GM21786 (cell line): Measurements from ENCODE around the gene FAM185A.
"Not testable (repeated sequence)": the region's sequence is repeated elsewhere in the genome, so short reads cannot be mapped to it uniquely, and the experiment has no call there.

Experiments used
- ATAC-seq: cut with Tn5 transposase; IDR thresholded peaks from one replicate; pipeline ENCODE4 v1.9.1; 2021; ENCODE audit not compliant: unreplicated experiment

FAM185A gene

DNA sequence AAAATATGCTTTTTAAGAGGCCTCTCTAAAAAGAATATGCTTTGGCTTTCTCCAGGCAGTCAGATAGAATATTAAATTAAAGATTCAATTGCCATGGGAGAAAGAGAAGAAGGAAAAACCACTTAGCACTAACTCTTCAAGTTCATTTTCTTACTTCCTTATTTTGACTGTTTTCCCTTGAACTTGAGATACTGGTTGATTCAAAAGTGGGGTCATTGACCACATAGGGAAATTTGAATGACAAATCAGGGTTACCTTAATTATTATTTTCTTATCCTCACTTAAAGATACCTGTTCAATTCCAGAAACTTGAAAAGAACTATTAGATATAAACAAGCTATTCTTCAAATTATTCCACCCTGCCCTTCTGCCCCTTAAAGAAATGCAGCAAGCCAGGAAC, 27.4 kb downstream of the FAM185A start:
- not testable (repeated sequence) for ATAC-seq

DNA sequence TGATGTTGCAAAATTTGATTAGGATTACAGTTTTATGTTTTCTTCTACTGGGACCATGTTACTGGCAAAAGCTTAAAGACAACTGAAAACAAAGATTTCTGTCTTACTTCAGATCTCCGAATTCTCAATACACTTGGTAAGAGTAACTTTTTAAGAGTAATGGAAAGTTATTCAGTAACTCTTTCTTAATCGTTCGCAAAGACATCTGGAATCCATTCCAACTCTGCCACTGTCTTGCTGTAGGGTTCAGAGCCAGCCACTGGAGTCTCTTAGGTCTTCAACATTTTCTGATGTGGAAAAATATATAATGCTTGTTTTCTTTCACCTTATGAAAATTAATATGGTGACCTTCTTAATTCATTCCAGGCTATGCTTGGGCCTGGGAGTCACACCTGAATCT, 29.9 kb downstream of the FAM185A start:
- ATAC-seq = not testable (repeated sequence)

DNA sequence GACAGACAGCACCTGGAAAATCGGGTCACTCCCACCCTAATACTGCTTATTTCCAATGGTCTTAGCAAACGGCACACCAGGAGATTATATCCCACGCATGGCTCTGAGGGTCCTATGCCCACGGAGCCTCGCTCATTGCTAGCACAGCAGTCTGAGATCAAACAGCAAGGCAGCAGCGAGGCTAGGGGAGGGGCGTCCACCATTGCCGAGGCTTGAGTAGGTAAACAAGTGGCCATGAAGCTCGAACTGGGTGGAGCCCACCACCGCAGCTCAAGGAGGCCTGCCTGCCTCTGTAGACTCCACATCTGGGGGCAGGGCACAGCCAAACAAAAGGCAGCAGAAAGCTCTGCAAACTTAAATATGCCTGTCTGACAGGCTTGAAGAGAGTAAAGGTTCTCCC, 32.1 kb downstream of the FAM185A start:
- not testable (repeated sequence) for ATAC-seq

DNA sequence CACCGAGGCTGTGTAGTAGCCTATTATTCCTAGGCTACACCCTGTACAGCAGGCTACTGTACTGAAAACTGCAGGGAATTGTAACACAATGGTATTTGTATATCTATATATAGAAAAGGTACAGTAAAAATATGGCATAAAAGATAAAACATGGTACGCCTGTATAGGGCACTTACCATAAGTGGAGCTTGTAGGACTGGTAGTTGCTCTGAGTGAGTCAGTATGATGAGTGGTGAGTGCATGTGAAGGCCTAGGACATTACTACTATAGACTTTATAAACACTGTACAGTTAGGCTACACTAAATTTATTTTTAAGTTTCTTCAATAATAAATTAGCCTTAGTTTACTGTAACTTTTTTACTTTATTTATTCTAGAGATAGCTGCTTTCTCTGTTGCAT, 40.0 kb downstream of the FAM185A start:
- not testable (repeated sequence) for ATAC-seq

DNA sequence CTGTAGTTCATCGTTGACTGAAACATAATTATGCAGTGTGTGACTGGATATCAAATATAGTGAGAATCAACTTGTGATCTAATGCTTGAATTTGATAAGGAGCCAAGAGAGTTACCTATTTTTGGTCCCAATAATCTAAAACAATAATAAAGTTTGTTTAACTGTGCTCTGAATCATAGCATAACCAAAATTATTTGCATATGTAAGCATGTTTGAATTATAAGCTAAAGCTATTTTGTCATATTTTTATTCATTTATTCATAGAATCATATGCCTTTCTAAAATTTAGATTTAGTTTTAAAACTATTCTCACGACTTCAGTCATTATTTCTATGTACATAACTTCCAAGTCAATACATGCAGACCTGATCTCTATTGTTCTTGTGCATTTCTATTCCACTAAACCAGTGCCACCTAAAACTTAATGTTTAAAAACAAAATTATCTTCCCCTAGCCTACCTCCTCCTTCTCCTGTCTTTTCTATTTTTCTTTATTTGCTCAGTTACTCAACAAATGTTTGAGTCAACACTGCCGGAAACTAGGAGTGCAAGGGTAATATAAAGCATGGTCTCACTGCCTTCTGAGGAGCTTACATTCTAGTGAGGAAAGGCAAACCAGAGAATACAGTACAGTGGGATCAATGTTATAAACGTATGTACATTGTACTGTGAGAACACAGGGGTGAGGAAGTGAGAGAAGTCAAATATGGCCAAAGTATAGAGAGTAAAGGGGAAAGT, 41.7 kb downstream of the FAM185A start:
- not testable (repeated sequence) for ATAC-seq

DNA sequence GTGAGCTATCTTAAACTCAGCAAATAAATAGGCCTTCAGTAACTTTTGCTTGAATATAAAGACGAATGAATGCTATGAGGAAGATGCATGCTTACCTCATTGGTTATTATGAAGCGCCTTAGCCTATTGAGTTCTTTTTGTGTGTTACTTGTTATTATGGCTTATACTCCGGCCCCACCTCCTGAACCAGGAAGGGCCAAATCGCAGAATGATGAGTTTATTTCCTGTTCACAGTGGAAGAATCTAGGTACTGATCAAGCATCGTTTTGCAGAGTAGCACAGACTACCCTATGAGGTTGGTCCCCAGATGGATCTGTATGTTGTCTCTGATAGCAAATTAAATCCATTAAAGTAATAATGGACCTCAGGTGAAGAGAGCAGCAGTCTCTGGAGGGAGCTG, 42.6 kb downstream of the FAM185A start:
- ATAC-seq = not testable (repeated sequence)

DNA sequence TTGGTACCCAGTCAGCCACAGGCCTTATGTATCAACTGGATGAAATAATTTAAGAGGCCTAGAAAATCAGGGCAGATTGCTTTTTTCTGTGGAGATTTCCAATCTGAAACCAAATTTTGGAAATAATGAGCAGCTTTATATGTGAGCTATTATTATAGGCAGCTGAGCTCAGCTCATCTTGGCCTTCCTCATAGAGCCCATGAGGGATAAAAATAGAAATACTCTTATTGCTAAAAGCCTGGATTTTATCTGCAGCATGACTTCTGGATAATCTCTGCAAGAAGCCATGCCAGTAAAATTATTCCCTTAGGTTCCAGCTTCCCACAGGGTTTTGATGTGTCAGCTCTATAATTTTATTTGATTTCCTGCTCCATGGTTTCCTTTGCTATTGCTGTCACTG, 43.0 kb downstream of the FAM185A start:
- ATAC-seq = not testable (repeated sequence)

DNA sequence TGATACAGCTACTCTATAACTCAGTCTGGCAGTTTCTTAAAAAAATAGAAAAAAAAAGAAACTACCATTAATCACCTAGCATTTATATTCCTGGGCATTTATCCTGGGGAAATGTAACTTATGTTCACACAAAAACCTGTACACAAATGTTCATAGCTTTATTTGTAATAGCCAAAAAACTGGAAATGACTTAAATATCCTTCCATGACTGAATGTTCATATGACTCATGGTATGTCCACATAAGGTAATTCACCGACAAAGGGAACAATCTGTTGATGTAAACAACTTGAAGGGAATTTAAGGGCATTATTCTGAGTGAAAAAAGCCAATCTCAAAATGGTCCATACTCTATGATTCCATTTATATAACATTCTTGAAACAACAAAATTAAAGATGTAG, 45.8 kb downstream of the FAM185A start:
- ATAC-seq = not testable (repeated sequence)

DNA sequence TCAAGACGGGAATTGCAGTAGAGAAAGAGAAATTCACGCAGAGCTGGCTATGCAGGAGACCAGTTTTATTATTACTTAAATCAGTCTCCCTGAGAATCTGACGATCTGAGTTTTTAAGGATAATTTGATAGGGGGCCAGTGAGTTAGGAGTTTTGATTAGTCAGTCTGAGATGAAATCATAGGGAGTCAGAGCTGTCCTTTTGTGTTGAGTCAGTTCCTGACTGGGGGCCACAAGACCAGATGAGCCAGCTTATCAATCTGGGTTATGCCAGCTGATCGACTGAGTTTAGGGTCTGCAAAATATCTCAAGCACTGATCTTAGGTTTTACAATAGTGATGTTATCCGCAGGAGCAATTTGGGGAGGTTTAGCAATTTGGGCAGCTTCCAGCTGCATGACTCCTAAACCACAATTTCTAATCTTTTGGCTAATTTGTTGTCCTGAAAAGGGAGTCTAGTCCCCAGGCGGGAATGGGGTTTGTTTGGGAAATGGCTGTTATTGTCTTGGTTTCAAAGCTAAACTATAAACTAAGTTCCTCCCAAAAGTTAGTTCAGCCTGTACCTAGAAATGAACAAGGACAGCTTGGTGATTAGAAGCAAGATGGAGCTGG, 47.3 kb downstream of the FAM185A start:
- ATAC-seq = not testable (repeated sequence)

DNA sequence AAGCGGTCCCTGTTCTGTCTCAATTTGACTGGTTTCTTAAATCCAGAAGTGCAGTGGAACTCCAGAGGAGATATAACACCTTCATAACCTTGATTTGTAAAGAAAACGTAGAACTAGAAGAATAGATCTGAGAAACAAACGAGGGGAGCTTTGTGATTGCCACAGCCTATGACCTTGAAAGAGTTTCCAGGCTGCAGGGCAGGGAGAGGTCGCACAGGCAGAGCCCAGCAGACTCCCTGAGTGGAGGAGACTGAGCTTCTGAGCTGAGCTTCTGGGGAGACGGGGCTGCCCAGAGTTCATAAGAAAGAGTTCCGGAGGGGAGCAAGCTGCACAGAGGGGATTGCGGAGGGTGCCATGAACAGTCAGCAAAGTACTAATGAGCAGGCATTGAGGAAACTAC, 57.8 kb downstream of the FAM185A start:
- no peak for ATAC-seq

DNA sequence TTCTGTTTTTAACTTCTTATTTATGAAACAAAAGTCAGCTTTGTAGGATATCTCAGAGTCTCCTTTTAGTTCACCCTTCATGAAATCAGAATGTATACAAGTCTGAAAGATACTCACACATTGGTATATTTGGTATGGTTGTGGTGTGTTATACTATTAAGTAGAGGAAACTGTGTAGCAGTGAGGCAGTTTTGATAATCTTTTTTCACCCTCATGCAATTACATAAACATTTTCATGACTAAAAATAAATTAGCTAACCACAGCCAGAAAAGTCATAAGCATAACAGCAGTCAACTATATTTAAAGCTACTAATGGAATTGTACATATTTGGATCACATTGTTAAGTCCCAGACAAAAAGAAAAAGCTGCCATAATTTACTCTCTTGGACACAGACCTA, 62.1 kb downstream of the FAM185A start:
- ATAC-seq = no peak

DNA sequence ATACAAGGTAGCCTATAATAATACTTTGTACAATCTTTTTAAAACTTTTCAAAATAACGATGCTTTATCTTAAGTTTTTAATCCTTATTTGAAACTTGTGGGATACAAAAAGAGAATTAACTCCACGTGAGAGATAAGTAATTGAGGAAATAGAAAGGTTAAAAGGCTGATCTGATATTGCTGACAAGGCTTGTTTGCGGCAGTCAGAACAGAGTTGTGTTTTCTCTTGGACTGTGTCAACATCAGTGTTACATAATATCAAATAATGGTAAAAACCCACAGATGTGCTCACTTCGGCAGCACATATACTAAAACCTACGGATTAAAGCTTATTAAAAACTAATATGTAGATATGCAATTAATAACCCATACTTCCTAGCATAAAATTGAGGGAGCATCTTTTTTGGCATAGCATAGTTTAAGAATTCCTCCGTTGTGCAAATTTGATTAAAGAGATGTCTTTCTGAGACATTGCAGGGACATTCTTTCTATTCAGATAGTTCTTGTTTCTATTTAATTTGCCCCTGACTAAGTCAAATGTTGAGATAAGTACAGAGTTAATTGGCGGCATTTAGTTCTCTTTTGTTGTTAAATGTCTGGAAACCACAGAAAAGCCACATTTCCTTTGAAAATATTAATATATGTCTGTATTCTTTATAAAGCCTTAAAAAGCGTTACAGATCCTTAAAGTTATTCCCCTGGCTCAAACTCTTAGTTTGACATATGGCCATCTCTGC, 63.3 kb downstream of the FAM185A start:
- ATAC-seq = no peak

DNA sequence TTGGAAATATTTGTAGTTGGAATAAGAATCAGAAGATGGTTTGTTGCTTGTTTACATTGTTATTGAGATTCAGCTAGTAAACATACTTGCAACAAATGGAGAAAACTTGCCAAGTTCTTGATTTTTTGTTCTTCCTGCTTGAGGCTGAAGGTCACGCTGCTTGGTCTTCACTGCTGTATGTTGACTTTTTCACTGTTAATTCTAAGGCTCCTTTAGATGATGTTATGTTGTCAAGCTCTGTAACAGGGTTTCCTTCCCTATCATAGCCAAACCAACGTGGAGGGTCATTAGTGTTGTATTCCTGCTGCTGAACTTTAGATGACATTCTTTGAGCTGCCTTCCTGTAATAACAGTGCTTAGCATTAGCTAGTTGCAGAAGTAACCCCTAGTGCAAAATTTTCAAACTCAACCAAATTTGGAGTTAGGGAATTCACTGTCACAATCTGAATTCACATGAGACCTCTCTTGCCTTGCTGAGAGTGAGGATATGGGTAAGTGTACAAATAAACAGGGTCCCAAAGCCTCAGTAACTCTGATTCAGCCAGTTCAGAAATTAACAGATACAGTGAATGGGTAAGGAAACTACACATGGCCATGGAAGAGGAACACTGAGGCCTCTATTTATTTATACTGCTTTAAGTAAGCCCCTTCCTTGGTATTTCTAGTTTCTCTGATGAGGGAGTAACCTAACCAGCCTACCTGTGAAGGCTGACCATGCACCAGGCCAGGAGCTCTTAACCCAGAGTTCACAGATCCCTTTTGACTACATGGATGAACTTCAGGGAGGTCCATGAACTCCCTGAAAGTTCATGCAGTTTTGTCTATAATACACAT, 64.6 kb downstream of the FAM185A start:
- ATAC-seq = no peak

DNA sequence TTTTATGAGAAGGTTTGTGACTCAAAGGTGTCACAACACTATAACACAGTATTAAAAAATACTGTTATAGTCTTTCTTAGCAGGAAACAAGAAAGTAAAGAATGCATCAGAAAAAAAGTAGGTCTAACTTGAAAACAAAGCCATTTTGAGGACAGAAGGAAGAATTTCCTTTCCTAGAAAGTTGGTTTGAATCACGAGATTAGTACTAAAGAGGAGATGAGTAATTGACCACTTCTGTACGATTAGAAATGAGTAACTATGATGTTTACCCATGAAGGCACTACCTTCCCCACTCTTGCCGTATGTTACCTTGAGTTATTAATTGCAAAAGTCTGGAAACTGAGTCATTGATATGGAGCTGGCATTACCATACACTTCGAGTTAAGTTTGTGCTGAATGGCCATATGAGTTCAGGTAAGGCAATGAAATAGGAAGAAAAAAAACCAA, 65.2 kb downstream of the FAM185A start:
- no peak for ATAC-seq

DNA sequence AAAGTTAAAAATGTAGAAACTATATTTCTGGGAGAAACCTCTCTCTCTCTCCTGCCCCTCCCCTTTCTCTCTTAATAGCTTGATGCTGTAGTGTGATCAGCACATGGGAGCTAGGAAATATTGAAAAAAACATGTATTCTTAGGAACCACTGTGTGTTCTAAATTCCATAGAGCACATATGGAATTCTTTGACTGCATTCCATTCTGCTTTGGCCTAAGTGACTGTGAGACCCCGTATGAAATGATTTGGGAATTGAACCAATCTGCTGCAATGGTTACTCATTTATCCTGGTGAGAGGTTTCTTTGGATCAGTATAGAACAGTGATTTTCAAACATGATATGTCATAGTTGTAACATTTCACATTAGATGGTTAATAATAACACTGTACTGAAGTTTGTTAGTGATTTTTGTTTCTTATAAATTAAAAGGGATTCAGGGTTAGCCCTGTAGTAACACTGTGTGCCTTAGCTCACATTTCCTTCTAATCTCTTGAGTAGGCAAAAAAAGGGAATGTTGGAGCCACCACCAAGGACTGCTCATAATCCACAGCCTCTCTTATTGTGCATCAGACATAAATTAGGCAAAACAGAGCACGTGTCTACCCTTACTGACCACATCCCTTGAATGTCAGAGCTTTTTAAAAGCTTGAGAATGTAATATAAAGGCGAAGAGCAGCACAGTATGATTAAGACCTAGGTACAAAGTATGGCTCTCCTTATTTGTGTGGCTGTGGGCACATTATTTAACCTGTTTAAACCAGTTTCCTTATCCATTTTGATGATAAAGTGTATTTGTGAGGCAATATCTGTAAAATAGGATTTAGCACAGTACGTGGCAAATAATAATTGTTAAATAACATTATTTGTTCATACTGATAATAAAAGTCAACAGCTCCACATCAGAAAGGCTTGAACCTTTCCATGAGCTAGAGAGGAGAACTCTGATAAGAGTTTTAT, 69.1 kb downstream of the FAM185A start:
- no peak for ATAC-seq

DNA sequence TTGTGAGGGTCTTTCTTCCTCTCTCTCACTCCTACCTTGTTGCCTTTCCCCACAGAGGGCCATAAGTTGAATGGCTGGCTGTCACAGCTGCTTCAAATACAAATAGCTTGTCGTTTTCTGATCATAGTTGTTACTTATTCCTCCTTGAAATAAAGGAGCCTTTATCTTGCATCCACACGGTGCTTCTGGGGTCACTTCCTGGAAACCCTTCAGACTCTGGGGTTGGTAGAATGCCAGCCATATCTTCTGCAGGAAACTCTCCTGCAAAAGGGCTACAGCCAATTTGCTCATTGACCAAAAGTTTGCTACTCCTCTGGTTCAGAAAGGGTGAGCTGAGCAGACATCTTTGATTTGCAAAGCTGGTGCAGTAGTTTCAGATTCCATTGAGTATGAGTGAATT, 70.4 kb downstream of the FAM185A start:
- no peak for ATAC-seq

DNA sequence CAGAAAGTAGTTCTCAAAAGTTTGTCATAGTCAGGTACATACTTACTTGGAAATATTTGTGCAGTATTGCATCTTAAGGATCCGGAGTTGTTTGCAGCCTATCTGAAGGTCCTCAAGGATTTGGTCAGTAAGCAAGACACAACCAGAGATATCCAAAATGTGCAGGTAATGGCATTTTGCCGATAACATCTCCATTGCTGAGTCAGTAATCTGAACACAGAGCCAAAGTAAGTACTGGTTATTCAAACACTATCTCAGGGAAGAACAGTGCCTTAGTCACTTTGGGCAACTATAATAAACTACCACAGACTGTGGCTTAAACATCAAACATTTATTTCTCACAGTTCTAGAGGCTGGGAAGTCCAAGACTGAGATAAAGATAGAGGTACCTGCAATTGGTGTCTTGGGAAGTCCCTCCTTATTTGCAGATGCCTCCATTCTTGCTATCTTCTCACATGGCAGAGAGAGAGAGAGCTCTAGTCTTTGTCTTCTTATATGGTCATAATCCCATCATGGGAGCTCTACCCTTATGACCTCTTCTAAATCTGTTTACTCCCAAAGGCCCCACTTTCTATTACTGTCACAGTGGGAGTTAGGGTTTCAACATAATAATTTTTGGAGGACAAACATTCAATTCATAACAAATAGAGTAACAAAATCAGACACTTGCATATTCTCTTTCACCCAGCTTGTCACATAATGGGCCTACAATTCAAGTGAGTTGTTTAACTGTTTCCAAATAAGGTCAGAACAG, 73.4 kb downstream of the FAM185A start:
- ATAC-seq = no peak

DNA sequence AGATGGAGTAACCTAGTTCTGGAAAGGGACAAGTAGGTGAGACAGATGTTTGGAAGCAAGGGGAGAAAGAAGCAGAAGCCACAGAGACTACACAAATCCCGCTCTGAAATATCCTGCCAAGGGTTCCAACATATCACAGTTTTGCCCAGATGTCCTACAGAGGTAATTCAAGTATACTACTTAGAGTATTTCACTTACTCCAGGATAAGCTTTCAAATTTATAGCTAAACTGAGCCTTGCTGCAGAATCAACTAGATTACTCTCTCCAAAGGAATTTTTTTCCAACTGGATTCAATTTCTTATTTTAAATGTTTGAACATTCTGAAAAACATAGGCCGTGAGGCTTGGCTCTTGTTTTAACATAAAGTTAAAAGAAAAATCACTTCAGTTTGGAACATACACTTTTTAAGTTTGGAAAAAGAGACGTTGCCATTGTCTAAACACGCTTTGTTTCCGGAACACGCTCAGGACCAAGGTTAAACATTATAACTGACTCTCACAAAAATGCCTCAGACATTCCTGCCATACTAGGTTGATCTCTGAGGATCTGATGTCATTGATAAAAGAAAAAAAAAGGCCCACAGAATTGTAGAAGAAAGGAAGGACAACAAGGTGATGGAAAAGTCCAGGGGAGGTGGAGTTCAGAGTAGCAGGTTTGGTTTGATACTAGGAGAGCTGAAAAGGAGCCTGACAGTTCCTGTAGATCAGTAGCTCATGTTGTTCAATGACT, 74.8 kb downstream of the FAM185A start:
- ATAC-seq = no peak

DNA sequence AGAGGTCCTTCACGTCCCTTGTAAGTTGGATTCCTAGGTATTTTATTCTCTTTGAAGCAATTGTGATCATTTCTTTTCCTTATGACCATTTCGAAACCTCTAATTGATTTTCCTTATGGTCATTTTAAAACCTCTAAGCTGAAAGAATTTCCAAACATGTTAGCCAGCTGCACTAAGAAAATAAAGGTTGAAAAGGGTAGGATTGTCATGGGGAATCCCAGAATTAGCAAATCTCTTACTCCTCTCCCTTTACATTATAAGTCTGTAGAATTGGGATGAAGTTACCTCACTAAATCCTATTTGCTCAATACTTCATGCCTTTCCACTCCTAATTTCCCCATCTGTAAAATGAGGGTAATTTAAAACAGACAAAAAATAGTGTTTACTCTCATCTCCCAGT, 79.5 kb downstream of the FAM185A start:
- no peak for ATAC-seq
